Stimulated activated CD4-positive, alpha-beta T cell treated with anti-CD3 and anti-CD28 coated beads, Interleukin-12 subunit alpha, Interleukin-12 subunit beta, amount 100 ng/mL, for 24 hours (primary cell): ENCODE data around the gene AGFG2.
"Not testable (repeated sequence)": the region's sequence is repeated elsewhere in the genome, so short reads cannot be mapped to it uniquely, and the experiment has no call there.

Experiments
- DNase-seq, 2 experiments: peaks; one replicate each; pipeline ENCODE4 v3.0.0-alpha.2; 2020; ENCODE audit warnings: low read depth in 2 of 2

AGFG2 gene

GRCh38 chr7:100521076-100521475, 17.9 kb upstream of the AGFG2 start:
- no peak for DNase-seq

GRCh38 chr7:100521909-100522593, 17.0 kb upstream of the AGFG2 start:
- not testable (repeated sequence) for DNase-seq

- DNase-seq, result not testable (repeated sequence)
These were observed 15.8 kb upstream of the AGFG2 start for GRCh38 chr7:100523192-100523591.

GRCh38 chr7:100528108-100528866, 10.7 kb upstream of the AGFG2 start:
- not testable (repeated sequence) for DNase-seq

GRCh38 chr7:100532165-100533022, 6.6 kb upstream of the AGFG2 start:
- DNase-seq, result no peak

- DNase-seq, result not testable (repeated sequence)
These were observed 3.0 kb upstream of the AGFG2 start for GRCh38 chr7:100535982-100536381.

- not testable (repeated sequence) for DNase-seq
These were observed 2.3 kb upstream of the AGFG2 start for GRCh38 chr7:100536695-100537094.

- no peak for DNase-seq
These were observed 702 bp upstream of the AGFG2 start for GRCh38 chr7:100538348-100538653.

- DNase-seq, result no peak
These were observed 518 bp downstream of the AGFG2 start for GRCh38 chr7:100539436-100540006.

GRCh38 chr7:100540073-100540723, 1.2 kb downstream of the AGFG2 start:
- DNase-seq, result no peak

GRCh38 chr7:100541309-100541708, 2.3 kb downstream of the AGFG2 start:
- not testable (repeated sequence) for DNase-seq

GRCh38 chr7:100543586-100543985, 4.6 kb downstream of the AGFG2 start:
- no peak for DNase-seq

GRCh38 chr7:100544386-100544785, 5.4 kb downstream of the AGFG2 start:
- DNase-seq, result no peak

- DNase-seq, result no peak
These were observed 6.0 kb downstream of the AGFG2 start for GRCh38 chr7:100544967-100545359.

GRCh38 chr7:100545360-100546128, 6.5 kb downstream of the AGFG2 start:
- DNase-seq, result peak; percentile 24 to 57

- no peak for DNase-seq
These were observed 7.3 kb downstream of the AGFG2 start for GRCh38 chr7:100546129-100546925.

- DNase-seq, result no peak
These were observed 8.2 kb downstream of the AGFG2 start for GRCh38 chr7:100546926-100547800.

- no peak for DNase-seq
These were observed 8.9 kb downstream of the AGFG2 start for GRCh38 chr7:100547872-100548271.

- DNase-seq, result not testable (repeated sequence)
These were observed 9.4 kb downstream of the AGFG2 start for GRCh38 chr7:100548446-100548845.
